Upper lobe of left lung (tissue), 4 donors: ENCODE measurements around the gene STMN1.

ENCODE experiments used
- CTCF ChIP-seq, 6 experiments: fragments of 450-650 bp in 4 of 6; fragments of 200-600 bp in 2 of 6; sonication (generic) in 2 of 6; IDR thresholded peaks; one replicate each; pipeline ENCODE4 v1.5.1; 2016 to 2019; ENCODE audit warnings: antibody characterized with exemption in 6 of 6
- EP300 ChIP-seq, 4 donors: sonication (generic); formaldehyde crosslinking; IDR thresholded peaks; one replicate each; pipeline ENCODE4 v1.5.1; 2017; ENCODE audit warnings: antibody characterized with exemption in 4 of 4, control low read depth in 2 of 4
- POLR2A ChIP-seq, 4 donors: fragments of 450-650 bp; IDR thresholded peaks; one replicate each; pipeline ENCODE4 v1.5.1; 2016 to 2017; ENCODE audit warnings: antibody characterized with exemption in 4 of 4, mild to moderate bottlenecking in 2 of 4
- POLR2AphosphoS5 ChIP-seq, 2 donors: sonication (generic); formaldehyde crosslinking; IDR thresholded peaks; one replicate each; pipeline ENCODE4 v1.5.1; 2017; ENCODE audit warnings: antibody characterized with exemption in 2 of 2

- TF ChIP-seq CTCF (IDR thresholded peaks at IDR 0.05) (no peak), POLR2A (IDR thresholded peaks at IDR 0.05) (no peak), EP300 (IDR thresholded peaks at IDR 0.05) (no peak), POLR2AphosphoS5 (IDR thresholded peaks at IDR 0.05) (no peak)
Measured at GRCh38 chr1:25926731-25927496, 20.7 kb upstream of the STMN1 start.
